CD14-positive monocyte (primary cell): ENCODE data around the gene ARG1. TPM values are rescaled to one million over a fixed set of nuclear protein-coding genes. Genes with fewer than 3 reads are reported as not detected.

Source experiments
- DNase-seq, 3 donors: peaks; one replicate each; pipeline ENCODE4 v3.0.0-alpha.2; 2011 to 2022
- H2AFZ ChIP-seq: 2 replicates; pipeline ENCODE4 v1.6.0; 2012; ENCODE audit warnings: mild to moderate bottlenecking, low read depth, low read length, inconsistent platforms; ENCODE audit not compliant: insufficient read depth, poor library complexity, severe bottlenecking
- H3K27ac ChIP-seq, 2 donors: 1 replicate in 1 of 2; 2 replicates in 1 of 2; pipeline ENCODE4 v1.5.1; 2012 to 2013; ENCODE audit warnings: low read length in 2 of 2, control low read depth in 1 of 2, inconsistent platforms in 1 of 2, low read depth in 1 of 2, mild to moderate bottlenecking in 1 of 2
- H3K27me3 ChIP-seq, 2 donors: one replicate each; pipeline versions ENCODE4 v1.6.0 to v1.6.1; 2011 to 2013; ENCODE audit warnings: low read length in 2 of 2; ENCODE audit not compliant: control insufficient read depth in 2 of 2, insufficient read depth in 2 of 2
- H3K36me3 ChIP-seq, 2 donors: replicated peaks in 1 of 2; 1 replicate in 1 of 2; 2 replicates in 1 of 2; pipeline versions ENCODE4 v1.5.1 to v1.6.1; 2012 to 2013; ENCODE audit warnings: low read length in 2 of 2, control low read depth in 1 of 2, inconsistent platforms in 1 of 2, mild to moderate bottlenecking in 1 of 2; ENCODE audit not compliant: insufficient read depth in 2 of 2, control insufficient read depth in 1 of 2
- H3K4me1 ChIP-seq, 2 donors: 1 replicate in 1 of 2; 2 replicates in 1 of 2; pipeline versions ENCODE4 v1.5.1 to v1.6.1; 2012 to 2013; ENCODE audit warnings: low read length in 2 of 2, control low read depth in 1 of 2, inconsistent platforms in 1 of 2, mild to moderate bottlenecking in 1 of 2, moderate library complexity in 1 of 2; ENCODE audit not compliant: insufficient read depth in 2 of 2, control insufficient read depth in 1 of 2
- H3K4me2 ChIP-seq: replicated peaks from 2 replicates; pipeline ENCODE3; 2012; ENCODE audit warnings: low read length, moderate library complexity, mild to moderate bottlenecking; ENCODE audit not compliant: poor library complexity, severe bottlenecking; ENCODE audit errors: extremely low read depth
- H3K4me3 ChIP-seq, 3 experiments: fragments of 200-600 bp in 1 of 3; sonication (generic) in 1 of 3; replicated peaks in 1 of 3; 1 replicate in 2 of 3; 2 replicates in 1 of 3; pipeline ENCODE4 v1.5.1; 2011 to 2013; ENCODE audit warnings: low read length in 3 of 3, mild to moderate bottlenecking in 3 of 3, control low read depth in 2 of 3, low read depth in 2 of 3, inconsistent platforms in 1 of 3, moderate library complexity in 1 of 3
- H3K79me2 ChIP-seq: 2 replicates; pipeline ENCODE4 v1.6.0; 2012; ENCODE audit warnings: mild to moderate bottlenecking, control low read depth, inconsistent platforms, low read length, moderate library complexity; ENCODE audit not compliant: insufficient read depth
- H3K9ac ChIP-seq: 2 replicates; pipeline ENCODE4 v1.6.0; 2017; ENCODE audit warnings: low read length, mild to moderate bottlenecking; ENCODE audit not compliant: insufficient read depth, poor library complexity, severe bottlenecking
- H3K9me3 ChIP-seq, 2 donors: replicated peaks in 1 of 2; 1 replicate in 1 of 2; 2 replicates in 1 of 2; pipeline versions ENCODE4 v1.5.1 to v1.6.1; 2012 to 2013; ENCODE audit warnings: low read length in 2 of 2, control low read depth in 1 of 2; ENCODE audit not compliant: control insufficient read depth in 1 of 2, insufficient read depth in 1 of 2
- H4K20me1 ChIP-seq: 2 replicates; pipeline ENCODE4 v1.6.0; 2012; ENCODE audit warnings: mild to moderate bottlenecking, low read length, control low read depth, moderate library complexity; ENCODE audit not compliant: insufficient read depth
- H3K27ac Mint-ChIP-seq, 7 donors: one replicate each; pipeline ENCODE4 v1.8.0; 2020; ENCODE audit warnings: mild to moderate bottlenecking in 7 of 7, mixed read lengths in 7 of 7, moderate library complexity in 6 of 7, inconsistent platforms in 2 of 7
- H3K27me3 Mint-ChIP-seq, 3 donors: one replicate each; pipeline ENCODE4 v1.8.0; 2021 to 2022; ENCODE audit warnings: low read depth in 3 of 3, mild to moderate bottlenecking in 3 of 3, mixed read lengths in 3 of 3, moderate library complexity in 3 of 3, inconsistent platforms in 1 of 3
- H3K36me3 Mint-ChIP-seq, 2 donors: one replicate each; pipeline ENCODE4 v1.8.0; 2020; ENCODE audit warnings: mixed read lengths in 2 of 2, inconsistent platforms in 1 of 2, mild to moderate bottlenecking in 1 of 2
- H3K4me1 Mint-ChIP-seq: one replicate; pipeline ENCODE4 v1.8.0; 2020; ENCODE audit warnings: mild to moderate bottlenecking, mixed read lengths
- H3K4me3 Mint-ChIP-seq, 2 donors: one replicate each; pipeline ENCODE4 v1.8.0; 2020; ENCODE audit warnings: mild to moderate bottlenecking in 2 of 2, mixed read lengths in 2 of 2, moderate library complexity in 1 of 2
- H3K9me3 Mint-ChIP-seq, 7 donors: one replicate each; pipeline ENCODE4 v1.8.0; 2020 to 2022; ENCODE audit warnings: mixed read lengths in 7 of 7, mild to moderate bottlenecking in 6 of 7, moderate library complexity in 6 of 7, inconsistent platforms in 2 of 7
- WGBS: methylation state at CpG from one replicate; pipeline ENCODE4 v1.1.5; 2013; ENCODE audit warnings: missing lambda C conversion rate; ENCODE audit not compliant: insufficient coverage; 5-methylcytosine and 5-hydroxymethylcytosine counted together
- intact Hi-C, 2 donors: fragments of 100-400 bp; cut with micrococcal nuclease; formaldehyde crosslinking; loops; one replicate each; pipeline versions ENCODE4 v1.15.0 to v1.15.1; 2023
- polyA plus RNA-seq, 3 donors: library from polyadenylated mRNA; depleted of rRNA in 1 of 3; unstranded in 2 of 3; stranded (reverse) in 1 of 3; fragments of 300-500 nt in 2 of 3; fragments of >200 nt in 1 of 3; fragmentation: Illumina TruSeq in 2 of 3; gene quantifications; 1 replicate in 2 of 3; 2 replicates in 1 of 3; pipeline ENCODE4 v1.2.3, GENCODE V29; 2012 to 2021
- TF ChIP-seq, protein P1 (sequence below): fragments of 200-600 bp; IDR thresholded peaks from one replicate; pipeline ENCODE4 v1.8.0; 2022; ENCODE audit warnings: antibody characterized with exemption, mild to moderate bottlenecking

The ARG1 gene
- polyA plus RNA-seq, 3 donors = not detected

DNA sequence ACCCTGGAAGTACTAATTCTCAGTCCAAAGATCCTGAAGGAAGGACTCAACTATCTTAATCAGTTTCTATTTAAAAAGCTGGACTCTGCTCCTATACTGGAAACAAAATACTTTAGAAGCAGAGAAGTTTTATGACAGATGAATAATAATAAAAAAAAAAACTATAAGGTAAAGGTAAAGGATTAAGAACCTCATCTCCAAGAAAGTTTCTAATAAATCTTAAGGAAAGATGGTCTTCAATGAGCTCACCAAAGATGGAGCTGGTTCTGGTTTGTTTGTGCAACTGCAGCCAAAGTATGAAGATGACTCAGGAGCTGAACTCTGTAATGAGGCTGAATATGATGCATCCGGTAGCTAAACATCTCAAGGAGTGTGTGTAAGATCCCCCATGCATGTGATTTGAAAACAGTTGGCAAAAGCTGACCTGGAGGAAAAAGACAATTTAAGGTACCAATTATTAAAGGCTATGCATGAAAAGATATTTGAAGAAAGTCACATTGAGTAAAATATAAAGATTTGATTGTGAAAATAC is 29.8 kb downstream of the ARG1 start:
- no peaks in the 10 kb centered on the region for H3K27me3 Mint-ChIP-seq

DNA sequence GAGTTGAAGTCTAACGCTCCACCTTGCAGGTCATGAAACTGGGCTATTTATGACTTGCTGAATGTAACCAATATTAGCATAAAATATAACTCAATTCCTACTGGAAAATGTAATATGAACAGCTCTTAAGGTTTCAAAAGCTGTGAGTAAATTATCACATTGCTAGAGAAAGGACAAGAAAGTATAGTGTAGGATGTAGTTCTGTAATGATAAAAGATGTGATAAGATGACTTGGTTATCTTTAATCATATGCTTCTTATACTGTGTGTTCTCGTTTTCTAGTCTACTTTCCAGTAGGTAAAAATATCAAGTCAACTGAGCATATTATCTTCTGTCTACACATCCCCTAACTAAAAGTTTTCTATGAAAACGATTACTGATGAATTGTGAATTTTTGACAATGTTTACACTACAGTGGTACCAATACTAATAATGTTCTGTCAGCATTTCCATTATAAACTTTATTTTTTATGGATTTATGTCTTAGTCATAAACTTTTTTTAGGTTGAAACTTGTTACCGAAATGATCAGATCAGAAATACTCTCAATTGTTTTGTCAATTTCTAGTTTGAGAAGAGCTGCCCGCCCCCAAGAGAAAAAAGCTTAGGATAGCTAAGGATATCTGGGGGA is 40.4 kb downstream of the ARG1 start:
- H3K9ac ChIP-seq = no peak overlapping the region

More for the DNA sequence above, 29.8 kb downstream of the ARG1 start:
- Histone ChIP-seq H3K36me3 (peaks cover 95 to 98% of the 10 kb centered on the region in 2 donors), H3K27ac (no peak overlapping the region), H3K4me2 (no peak overlapping the region), H3K9ac (no peak overlapping the region), H4K20me1 (no peaks in the 10 kb centered on the region), H3K9me3 (no peaks in the 10 kb centered on the region), H3K4me1 (no peaks in the 10 kb centered on the region), H3K79me2 (no peaks in the 10 kb centered on the region), H2AFZ (no peak overlapping the region), H3K4me3 (no peak overlapping the region), H3K27me3 (no peaks in the 10 kb centered on the region)
- no peaks in the 10 kb centered on the region for H3K4me1 Mint-ChIP-seq
- intact Hi-C loops = no loop called here
- WGBS = 80% methylated on average over 1 of the region's 1 CpG
- no peak overlapping the region for H3K4me3 Mint-ChIP-seq
- TF ChIP-seq, protein P1, sequence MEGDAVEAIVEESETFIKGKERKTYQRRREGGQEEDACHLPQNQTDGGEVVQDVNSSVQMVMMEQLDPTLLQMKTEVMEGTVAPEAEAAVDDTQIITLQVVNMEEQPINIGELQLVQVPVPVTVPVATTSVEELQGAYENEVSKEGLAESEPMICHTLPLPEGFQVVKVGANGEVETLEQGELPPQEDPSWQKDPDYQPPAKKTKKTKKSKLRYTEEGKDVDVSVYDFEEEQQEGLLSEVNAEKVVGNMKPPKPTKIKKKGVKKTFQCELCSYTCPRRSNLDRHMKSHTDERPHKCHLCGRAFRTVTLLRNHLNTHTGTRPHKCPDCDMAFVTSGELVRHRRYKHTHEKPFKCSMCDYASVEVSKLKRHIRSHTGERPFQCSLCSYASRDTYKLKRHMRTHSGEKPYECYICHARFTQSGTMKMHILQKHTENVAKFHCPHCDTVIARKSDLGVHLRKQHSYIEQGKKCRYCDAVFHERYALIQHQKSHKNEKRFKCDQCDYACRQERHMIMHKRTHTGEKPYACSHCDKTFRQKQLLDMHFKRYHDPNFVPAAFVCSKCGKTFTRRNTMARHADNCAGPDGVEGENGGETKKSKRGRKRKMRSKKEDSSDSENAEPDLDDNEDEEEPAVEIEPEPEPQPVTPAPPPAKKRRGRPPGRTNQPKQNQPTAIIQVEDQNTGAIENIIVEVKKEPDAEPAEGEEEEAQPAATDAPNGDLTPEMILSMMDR = no peak
- H3K9me3 Mint-ChIP-seq = no peaks in the 10 kb centered on the region
- H3K36me3 Mint-ChIP-seq = peaks cover 70 to 88% of the 10 kb centered on the region in 2 donors
- DNase-seq = no peak
- H3K27ac Mint-ChIP-seq = no peak overlapping the region

More for the DNA sequence above, 40.4 kb downstream of the ARG1 start:
- TF ChIP-seq, protein P1 = no peak
- Mint-ChIP-seq H3K27me3 (no peaks in the 10 kb centered on the region), H3K4me3 (no peak overlapping the region), H3K9me3 (no peaks in the 10 kb centered on the region), H3K4me1 (no peaks in the 10 kb centered on the region), H3K36me3 (peaks cover 79 to 85% of the 10 kb centered on the region in 2 donors), H3K27ac (no peak overlapping the region)
- intact Hi-C loops = no loop called here
- DNase-seq = no peak
- no CpG with 5 or more reads among the region's 5 CpGs for WGBS
- H3K9me3 ChIP-seq = no peaks in the 10 kb centered on the region
- peaks cover 95 to 99% of the 10 kb centered on the region in 2 donors for H3K36me3 ChIP-seq
- no peak overlapping the region for H3K4me2 ChIP-seq
- H4K20me1 ChIP-seq = no peaks in the 10 kb centered on the region
- no peak overlapping the region for H3K4me3 ChIP-seq
- no peaks in the 10 kb centered on the region for H3K79me2 ChIP-seq
- H3K27ac ChIP-seq = no peak overlapping the region
- H3K4me1 ChIP-seq = no peaks in the 10 kb centered on the region
- H2AFZ ChIP-seq = no peak overlapping the region
- H3K27me3 ChIP-seq = no peaks in the 10 kb centered on the region
